Limb (tissue), 2 donors: ENCODE data around the gene ZFAND3.
A peak's percentile ranks its signal among the peaks of the same experiment; 100 is the strongest.

ENCODE experiments used
- DNase-seq, 2 donors: peaks; one replicate each; pipeline ENCODE4 v3.0.0-alpha.2; 2016; ENCODE audit errors: extremely low spot score in 2 of 2

ZFAND3 gene

DNA sequence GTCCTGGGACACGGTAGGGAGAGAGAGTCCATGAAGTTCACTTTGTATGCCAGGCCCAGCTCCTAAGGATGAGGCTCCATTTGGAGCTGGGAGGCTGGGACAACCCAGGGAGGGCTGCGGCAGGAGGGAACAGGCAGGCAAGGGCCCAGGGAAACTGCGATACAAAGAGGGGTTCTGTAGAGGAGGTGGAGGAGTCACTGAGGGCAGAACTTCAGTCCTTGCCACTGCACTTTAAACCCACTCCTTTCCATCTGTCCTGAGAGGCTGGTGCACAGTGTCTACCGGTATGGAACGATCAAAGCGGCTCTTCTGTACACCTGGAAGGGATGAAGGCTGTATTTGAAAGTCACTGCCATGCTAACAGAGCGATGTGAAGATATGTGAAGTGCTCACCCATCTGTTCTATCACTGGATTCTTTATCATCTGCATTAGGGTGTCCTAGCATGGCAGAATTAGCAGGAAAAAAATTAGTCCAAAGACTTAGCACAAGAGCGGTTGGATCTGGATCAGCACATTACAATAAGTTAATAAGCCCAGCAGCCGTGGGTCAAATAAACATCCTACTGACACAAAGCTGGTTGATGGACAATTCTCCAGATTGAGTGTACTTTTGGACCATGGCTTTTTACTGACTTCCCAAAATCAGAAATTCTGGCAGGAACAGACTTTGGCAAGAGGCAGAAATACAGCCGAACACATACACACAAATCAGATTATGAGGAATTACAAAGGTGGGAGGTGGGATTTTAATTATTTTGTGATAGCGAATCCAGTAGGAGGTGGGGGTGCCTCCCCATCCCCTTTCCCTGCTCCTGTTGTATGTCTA, 20.9 kb upstream of the ZFAND3 start:
- no peak for DNase-seq

DNA sequence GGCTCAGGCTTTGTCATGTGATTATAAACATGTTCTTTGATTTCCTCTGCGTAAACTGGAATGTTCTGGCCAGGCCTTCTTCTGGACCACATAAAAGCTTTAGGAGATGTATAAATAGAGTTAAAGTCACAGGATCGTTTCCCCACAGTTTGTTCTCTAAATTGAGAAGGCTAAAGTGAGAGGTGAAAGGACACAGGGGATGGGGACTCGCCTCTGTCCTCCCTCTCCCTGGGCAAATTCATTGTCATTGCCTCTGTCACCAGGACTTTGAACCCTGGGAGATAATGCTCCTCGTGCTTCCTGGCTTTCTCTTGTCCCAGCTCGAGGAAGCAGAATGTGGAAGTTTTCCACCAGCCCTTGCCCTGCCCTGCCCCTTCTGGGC, 20.3 kb upstream of the ZFAND3 start:
- DNase-seq, result no peak

DNA sequence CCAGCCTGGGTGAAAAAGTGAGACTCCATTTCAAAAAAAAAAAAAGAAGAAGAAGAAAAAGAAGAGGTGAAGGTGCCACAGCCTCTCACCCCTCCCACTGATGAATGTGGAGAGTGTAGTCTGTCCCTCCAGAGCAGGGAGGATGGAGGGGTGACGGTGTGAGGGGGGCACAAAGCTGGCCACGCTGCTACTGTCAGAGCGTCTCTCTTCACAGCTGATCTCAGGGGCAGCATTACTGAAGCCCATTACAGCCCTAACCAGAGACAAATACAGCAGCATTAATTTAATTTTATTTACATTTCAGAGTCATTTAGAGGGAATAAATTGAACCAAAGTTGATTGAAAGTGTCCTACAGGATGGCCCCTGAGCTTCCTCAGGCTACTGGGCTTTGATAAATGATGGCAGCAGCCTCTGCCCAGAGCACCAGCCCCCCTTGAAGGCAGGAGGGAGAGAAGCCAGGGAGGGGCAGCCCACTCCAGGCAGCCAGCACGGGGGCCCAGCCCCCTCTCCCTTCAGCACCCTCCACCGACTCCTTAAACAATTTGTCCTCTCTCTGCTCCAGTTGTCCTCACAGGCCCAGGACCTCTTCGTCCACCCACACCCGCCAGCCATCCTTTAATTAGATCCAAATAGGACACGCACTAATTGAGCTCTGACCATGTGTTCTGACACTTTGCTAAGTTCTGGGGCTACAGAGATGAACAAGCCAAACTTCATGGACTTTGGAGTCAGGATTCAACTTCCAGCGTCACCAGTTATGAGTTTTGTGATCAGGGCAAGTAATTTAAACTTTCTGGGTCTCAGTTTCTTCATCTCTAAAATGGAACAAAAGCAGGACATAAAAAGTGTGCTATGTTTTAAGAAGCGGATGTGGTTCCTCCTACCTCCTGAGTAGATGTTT, 18.6 kb upstream of the ZFAND3 start:
- no peak for DNase-seq

- no peak for DNase-seq
Observed at GRCh38 chr6:37801605-37801940, 18.0 kb upstream of the ZFAND3 start.

DNA sequence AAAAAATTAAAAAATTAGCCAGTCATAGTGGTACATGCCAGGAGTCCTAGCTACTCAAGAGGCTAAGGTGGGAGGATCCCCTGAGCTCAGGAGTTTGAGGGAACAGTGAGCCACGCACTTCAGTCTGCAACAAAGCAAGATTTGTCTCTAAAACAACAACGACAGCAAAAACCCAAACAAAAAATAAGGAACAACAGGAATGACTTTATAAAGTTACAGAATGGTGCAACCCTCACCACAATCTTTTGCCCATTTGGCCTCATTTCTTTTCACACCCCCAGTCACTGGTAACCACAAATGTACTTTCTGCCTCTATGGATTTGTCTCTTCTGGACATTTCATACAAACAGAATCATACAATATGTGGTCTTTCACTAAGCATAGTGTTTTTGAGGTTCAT, 16.7 kb upstream of the ZFAND3 start:
- DNase-seq, result no peak

DNA sequence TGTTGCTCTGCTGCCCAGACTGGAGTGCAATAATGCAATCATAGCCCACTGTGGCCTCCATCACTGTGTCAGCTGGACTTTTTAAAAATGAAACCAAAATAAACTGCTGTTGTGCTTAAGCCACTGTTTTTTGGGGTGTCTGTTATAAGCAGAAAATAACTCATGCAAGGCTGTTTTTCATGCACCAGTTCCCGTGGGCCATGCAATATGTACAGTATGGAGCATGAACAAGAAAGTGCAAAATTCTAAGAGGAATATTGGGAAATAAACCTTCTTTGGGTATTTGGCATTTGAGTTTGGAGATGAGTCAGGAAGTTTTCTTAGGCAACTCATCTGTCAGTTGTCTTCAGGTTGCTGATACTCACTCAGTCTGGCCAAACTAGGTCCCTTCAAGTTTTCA, 14.9 kb upstream of the ZFAND3 start:
- no peak for DNase-seq

GRCh38 chr6:37806213-37806612, 13.3 kb upstream of the ZFAND3 start:
- no peak for DNase-seq

GRCh38 chr6:37807656-37808055, 11.9 kb upstream of the ZFAND3 start:
- DNase-seq, result peak; percentile 45 to 59

GRCh38 chr6:37809197-37809543, 10.4 kb upstream of the ZFAND3 start:
- DNase-seq, result no peak

- DNase-seq, result no peak
Observed at GRCh38 chr6:37812841-37813240, 6.7 kb upstream of the ZFAND3 start.

GRCh38 chr6:37814374-37814773, 5.2 kb upstream of the ZFAND3 start:
- no peak for DNase-seq

- DNase-seq, result no peak
Observed at GRCh38 chr6:37816599-37817375, 2.7 kb upstream of the ZFAND3 start.

GRCh38 chr6:37818536-37819176, 871 bp upstream of the ZFAND3 start:
- DNase-seq, result peak; percentile 97 to 98

GRCh38 chr6:37819802-37820717, 533 bp downstream of the ZFAND3 start:
- peak; percentile 27 to 68 for DNase-seq

GRCh38 chr6:37820718-37821079, 1.2 kb downstream of the ZFAND3 start:
- no peak for DNase-seq

DNA sequence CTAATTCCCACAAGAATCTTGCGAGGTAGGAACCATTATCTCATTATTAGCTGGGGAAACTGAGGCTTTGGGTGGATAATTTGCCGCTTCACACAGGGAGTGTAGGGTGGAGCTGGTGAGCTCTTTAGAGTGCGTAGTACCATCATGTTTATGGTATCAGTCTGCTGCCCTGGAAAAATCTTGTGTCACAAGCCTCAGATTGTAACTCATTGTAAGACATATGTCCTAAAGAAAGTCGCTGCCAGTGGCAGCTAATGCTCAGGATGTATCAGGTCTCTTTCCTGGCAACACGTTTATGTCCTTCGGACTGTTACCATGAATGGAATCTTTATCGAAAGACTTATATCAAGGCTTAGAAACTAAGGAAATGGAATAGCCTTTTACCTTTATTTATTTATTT, 1.9 kb downstream of the ZFAND3 start:
- DNase-seq, result no peak

DNA sequence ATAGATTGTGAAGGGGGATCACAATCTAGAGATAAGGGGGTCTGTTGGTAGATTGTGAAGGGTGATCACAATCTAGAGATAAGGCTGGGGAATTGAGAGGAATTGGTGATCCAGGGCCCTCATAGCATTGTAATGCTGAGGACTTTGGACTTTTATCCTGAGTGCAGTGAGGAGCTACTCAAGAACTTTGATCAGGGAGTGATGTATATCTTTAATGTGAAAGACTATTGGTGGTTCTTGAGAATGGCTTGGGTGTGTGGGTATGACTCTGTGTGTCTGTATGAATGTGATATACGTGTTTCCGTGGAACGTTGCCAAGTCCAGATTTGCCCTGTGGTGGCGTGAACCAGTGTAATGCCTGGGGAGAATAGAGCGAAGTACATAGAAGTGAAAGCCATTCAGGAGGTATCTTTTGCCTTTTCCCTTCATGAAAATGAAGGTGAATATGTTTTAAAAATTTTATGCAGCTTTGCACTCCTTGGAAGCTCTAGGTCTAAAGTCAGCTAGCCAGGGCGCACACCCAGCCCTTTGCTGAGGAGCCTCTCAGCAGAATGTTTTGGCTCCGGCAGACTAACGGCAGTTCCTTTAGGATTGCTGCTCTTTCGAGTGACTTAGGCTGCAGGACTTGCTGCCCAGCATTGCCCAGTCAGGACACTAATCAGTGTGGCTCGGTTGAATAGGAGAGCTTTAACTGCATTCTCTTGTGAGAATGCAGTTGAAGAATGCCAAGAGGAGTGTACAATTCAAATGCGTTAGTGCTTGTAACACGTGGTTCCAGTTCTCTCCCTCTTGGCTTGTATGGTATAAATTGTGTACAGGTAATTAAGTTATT, 3.5 kb downstream of the ZFAND3 start:
- DNase-seq, result no peak

- no peak for DNase-seq
Observed at GRCh38 chr6:37824170-37824569, 4.6 kb downstream of the ZFAND3 start.

DNA sequence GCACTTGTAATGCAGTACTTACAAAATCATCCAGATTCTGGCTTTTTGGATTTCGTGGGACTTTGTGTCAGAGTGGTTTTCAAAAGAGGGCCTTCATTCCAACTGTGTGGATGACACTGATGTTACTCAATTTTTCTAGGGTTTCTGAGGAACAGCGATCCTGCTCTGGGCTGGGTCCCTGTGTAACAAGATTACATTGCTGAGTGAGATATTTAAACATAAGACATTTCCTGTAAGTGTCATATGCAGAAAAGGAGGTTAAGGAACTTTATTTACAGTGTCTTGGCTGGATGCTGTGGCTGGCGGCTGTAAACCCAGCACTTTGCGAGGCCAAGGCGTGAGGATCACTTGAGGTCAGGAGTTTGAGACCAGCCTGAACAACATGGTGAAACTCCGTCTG, 6.7 kb downstream of the ZFAND3 start:
- no peak for DNase-seq

DNA sequence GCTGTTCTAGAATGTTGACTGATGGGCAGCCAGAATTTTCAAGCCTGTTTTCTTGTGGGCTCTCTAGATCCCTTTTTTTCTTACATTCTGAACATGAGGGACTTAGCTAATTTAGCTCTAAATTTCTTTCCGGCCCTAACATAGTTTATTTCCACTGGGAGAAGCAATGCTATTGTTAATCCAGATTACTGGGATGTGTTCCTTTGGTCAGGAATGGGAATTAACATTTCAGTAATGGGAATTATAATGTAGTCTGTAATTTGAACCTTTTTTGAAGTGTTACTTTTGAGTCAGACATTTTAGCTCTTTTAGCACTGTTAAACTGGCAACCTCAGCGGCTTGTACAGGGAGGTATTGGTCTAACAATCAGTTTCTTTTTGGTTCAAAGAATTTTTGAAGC, 7.5 kb downstream of the ZFAND3 start:
- DNase-seq, result no peak
